Hematopoietic multipotent progenitor cell treated with erythropoietin and hydrocortisone succinate and interleukin-3 and kit ligand, for 17 days (in vitro differentiated cells): ENCODE data around the gene ARF4.
"Not testable (repeated sequence)": the region's sequence is repeated elsewhere in the genome, so short reads cannot be mapped to it uniquely, and the experiment has no call there.

Experiments
- DNase-seq: peaks from one replicate; pipeline ENCODE4 v3.0.0-alpha.2; 2015; ENCODE audit warnings: low spot score

Gene ARF4

DNA sequence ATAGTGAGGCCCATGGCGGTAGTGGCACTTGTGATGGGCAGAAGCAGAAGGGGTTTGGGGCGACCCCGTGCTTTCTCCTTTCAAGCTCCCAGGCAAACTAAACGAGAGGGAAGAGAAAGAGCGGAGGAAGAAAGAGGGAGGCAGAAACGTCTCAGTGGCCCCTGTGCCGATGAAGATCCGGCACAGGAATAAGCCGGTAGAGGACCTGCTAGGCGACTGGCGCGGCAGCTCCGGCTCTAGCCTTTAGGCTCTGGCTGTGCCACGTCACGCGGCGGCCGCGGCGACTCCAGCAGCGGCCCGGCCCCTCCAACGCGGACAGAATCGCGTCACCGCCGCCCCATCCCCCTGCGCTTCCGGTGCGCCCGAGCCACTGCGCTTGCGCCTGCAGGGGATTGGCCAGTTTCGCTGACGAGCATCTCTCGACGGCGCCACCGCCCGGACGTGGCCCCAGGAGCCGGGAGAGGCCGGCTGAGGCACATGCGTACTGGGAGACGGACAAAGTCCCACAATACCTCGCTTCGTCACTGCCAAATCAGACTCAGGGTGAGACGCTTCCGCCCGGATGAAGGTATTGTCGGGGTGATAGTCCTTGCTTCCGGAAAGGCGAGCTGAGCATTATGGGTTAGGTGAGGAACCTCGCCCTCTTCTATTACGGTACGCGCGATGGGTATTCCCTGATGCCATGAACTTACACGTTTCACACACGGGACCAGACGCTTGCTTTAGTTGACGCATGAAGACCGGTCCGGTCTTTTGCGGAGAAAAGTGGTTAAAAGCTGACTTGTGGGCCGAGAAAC is at the start of gene ARF4:
TSS of gene ARF4 (minus strand) at position 218 of the 797 bp plus-strand sequence. CDS start at position 14, 204 bp downstream.
- DNase-seq = peak; percentile 99

DNA sequence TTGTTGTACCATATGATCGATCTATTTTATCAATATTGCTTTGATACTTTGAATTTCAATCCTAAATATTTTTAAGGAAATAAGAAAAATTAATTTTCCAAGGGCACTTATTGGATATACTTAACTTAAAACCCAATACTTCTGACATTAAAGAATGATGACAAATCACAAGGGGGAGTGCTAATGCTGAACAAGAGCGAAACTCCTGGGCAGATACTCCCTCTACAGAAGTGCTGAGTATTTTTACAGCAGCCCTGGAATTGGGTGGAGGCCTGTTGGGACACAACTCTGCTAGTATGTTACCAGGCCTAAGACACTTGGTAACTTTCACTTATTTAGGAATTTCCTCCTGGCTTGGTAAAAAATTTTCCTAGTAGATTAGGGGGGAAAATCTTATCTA is 49.6 kb upstream of the ARF4 start:
- no peak for DNase-seq

DNA sequence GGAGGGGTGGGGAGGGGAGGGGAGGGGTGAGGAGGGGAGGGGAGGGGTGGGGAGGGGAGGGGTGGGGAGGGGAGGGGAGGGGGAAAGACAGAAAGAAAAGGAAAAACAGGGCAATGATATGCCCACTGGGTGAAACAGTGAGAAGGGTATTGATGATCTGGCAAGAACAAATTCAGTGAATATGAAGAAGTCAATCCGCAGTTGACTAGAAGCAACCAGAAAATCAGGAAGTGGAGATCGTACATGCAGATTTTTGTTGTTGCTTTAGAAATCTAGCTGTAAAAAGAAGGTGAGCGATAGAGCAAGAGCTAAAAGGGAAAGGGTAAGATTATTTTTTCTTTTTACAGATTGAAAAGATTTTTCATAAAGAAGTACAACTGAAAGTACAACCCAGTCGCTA is 47.6 kb upstream of the ARF4 start:
- DNase-seq = no peak

DNA sequence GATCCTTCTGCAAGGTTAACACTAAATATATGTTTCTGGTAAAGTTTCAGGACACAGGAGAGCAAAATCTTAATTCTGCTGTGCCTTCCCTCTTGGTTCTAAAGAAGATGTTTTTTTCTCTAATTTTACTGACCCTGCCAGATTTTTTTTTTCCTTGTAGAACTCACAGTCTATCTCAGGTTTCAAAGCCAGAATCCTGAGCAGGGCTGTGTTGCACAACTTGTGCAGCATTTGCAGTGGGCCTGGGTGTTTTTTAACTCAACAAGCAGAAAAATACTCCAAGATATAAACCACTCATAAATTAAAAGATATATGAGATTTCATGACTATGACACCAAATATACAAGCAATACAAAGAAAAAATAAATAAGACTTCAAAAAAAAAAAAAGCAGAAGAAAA is 40.2 kb upstream of the ARF4 start:
- no peak for DNase-seq

DNA sequence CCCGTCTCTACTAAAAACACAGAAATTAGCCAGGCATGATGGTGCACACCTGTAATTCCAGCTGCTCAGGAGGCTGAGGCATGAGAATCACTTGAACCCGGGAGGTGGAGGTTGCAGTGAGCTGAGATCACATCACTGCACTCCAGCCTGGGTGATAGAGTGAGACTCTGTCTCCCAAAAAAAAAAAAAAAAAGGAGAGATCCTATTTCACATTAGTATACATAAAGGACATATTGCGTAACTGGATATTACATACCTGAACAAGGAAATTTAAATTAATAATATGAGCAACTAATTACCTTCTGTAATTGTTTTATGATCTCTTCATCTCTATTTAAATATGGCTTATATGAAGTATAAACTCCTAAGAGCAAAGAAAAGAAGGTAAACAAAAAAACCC is 37.1 kb upstream of the ARF4 start:
- DNase-seq = not testable (repeated sequence)

DNA sequence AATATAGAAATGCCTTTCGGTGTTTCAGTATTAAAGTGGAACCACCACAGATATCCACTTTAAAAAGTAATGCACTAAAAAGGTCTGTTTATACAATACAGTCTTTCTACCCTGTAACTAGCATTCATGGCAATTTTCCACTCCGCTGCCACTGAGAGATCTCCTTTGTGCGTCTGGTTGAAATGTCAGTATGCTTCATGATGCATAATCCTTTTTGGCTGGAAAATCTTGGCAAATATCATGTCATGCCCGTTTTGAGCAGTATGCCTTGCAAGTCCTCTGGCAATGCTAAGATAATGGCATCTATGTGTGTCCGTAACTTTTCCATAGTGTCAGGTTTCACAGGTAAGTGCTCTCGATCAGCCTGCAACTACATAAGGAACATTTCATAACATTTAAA is 30.8 kb upstream of the ARF4 start:
- no peak for DNase-seq

DNA sequence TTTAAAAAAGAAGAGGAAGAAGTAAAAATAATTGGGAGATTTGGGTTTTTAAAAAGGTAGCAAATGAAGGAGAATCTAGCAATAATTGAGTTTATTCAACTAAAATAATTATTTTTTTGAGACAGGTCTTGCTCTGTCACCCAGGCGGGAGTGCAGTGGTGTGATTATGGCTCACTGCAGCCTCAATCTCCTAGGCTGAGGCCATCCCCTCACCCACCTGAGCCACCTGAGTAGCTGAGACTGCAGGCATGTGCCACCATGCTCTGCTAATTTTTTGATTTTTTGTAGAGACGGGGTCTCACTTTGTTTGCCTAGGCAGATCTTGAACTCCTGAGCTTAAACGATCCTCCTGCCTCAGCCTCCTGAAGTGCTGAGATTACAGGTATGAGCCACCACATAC is 27.7 kb upstream of the ARF4 start:
- DNase-seq = no peak

DNA sequence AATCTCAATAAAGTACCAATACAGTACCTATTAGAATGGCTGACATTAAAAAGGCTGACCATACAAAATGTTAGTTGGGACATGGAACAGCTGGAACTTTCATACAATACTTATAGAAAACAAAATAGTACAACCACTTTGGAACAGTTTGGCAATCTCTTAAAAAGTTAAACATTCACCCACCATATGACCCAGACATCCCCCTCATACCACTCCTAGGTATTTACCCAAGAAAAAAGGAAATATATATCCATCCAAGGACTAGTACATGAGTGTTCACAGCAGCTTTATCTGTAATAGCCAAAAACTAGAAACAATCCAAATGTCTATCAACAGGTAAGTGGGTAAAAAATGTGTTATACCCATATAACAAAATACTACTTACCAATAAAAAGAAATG is 25.2 kb upstream of the ARF4 start:
- DNase-seq = no peak

DNA sequence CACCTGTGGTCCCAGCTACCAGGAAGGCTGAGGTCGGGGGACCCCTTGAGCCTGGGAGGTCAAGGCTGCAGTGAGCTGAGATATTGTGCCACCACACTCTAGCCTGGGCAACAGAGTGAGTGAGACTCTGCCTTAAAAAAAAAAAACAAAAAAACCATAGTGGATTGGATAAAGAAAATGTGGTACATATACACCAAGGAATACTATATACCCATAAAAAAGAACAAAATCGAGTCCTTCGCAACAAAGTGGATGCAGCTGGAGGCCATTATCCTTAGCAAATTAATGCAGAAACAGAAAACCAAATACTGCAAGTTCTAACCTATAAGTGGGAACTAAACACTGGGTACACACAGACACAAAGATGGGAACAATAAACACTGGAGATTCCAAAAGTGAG is 20.6 kb upstream of the ARF4 start:
- no peak for DNase-seq

DNA sequence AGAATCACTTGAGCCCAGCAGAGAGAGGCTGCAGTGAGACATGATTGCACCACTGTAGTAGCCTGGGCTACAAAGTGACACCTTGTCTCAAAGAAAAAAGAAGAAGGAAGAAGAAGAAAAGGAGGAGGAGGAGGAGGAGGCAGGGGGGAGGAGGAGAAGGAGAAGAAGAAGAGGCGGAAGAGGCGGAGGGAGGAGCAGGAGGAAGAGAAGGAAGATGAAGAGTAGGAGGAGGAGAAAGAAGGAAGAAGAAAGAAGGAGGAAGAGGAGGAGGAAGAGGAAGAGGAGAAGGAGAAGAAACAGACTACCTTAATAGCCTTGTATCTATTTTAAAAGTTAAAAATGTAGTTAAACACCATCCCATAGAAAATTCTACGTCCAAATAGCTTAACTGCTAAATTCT is 19.1 kb upstream of the ARF4 start:
- DNase-seq = no peak

DNA sequence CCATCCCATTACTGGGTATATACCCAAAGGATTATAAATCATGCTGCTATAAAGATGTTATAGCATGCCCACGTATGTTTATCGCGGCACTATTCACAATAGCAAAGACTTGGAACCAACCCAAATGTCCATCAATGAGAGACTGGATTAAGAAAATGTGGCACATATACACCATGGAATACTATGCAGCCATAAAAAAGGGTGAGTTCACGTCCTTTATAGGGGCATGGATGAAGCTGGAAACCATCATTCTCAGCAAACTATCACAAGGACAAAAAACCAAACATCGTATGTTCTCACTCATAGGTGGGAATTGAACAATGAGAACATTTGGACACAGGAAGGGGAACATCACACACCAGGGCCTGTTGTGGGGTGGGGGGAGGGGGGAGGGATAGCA is 14.7 kb upstream of the ARF4 start:
- DNase-seq = not testable (repeated sequence)

DNA sequence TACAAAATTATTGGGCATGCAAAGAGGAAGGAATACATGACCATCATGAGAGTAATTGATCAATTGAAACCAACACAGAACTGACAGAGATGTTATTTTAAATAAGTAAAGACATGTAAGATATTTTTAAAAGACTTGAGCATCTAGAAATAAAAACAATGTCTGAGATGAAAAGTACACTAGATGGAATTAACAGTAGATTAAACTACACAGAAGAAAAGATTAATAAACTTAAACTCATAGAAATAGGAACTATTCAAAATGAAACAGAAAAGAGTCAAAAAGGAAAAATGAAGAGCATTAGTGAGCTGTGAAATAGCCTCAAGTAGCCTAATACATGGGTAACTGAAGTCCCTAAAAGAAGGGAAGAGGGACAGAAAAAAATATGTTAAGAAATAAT is 8.5 kb upstream of the ARF4 start:
- DNase-seq = no peak

DNA sequence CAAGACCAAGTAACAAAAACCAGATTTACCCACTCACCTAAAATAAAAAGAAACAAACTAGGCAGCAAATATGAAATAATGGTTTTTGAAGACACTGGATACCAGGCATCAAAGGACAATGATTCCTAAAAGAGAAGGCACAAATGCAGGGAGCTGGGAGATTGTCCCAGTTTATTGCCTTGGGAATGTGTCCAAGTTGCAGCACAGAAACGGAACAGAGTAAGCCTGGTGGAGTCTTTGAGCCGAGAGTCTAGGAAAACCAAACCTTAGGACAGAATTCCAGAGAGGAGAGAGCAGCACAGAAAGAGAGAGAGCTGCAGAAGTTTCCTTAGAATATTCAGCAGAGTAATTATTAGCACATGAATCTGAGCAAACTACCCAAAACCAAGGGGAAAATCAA is 7.8 kb upstream of the ARF4 start:
- no peak for DNase-seq

DNA sequence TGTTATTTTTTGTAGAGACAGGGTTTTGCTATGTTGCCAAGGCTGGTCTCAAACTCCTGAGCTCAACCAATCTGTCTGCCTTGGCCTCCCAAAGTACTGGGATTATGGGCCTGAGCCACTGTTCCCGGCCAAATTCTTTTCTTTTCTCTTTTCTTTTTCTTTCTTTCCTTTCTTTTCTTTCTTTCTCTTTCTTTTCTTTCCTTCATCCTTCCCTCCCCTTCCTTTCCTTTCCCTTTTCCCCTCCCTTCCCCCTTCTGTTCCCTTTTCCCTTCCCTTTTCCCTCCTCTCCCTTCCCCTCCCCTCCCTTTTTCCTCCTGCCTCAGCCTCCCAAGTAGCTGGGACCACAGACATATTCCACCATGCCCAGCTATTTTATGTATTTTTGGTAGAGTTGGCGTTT is 3.1 kb upstream of the ARF4 start:
- DNase-seq = no peak

DNA sequence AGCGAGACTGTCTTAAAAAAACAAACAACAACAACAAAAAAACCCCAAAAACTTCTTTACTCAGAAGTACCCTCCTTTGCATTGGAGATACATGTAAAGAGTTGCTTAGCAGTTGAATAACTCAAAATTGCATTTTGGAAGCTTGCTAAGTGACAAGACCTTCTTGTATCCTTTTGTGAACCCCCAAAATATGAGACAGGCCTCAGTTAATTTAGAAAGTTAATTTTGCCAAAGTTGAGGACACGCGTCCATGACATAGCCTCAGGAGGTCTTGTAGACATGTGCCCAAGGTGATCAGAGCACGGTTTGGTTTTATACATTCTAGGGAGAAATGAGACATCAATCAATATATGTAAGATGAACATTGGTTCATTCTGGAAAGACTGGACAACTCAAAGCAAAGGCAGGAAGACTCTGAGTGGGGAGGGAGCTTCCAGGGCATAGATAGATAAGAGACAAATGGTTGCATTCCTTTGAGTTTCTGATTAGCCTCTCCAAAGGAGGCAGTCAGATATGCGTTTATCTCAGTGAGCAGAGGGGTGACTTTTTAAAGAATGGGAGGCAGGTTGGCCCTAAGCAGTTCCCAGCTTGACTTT is 1.7 kb upstream of the ARF4 start:
- peak; percentile 69 for DNase-seq

DNA sequence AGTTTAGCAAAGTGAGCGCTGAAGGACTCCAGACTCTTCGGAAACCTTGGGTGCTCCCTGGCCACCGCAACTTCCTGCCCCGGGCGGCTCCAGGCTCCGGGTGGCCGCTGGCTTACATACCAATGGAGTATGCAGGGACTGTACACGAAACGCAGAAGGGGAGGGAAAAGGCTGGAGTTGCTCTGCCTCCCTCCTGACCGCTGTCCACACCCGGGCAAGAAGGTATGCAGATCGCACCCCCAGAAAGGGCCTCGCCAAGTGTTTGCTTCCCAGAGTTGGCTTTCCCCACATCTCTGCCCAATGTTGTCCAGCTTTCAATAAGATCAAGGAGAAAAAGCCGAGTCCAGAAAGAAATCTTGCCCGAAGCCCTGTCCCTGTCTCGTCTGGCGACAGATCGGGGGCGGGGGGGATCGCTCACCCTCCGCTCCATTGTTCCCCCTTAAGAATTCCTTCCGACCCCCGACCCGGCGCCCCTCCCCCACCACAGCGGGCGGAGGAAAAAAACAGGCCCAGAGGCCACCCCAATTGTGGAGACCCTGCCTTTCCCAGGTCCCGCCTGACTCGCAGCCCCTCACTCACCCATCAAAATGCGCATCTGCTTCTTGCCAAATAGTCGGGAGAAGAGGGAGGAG is 533 bp downstream of the ARF4 start:
- peak; percentile 82 for DNase-seq

DNA sequence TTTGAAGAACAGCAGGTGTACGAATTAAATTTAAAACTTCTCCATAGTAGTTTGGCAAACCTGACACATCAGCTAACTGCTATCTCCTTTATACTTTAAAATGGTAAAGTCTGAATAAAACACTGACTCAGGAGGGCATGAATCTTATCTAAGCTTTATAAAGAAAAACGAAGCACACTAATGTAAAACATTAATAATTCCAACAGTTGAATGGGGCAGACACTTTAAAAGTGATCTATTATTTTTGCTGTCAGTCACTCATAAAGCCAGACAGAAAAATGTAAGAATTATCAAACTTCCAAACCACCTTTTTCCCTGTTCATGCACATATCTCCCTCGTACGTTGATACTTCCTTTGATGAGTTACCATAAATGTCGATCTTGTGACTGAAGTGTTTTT is 2.6 kb downstream of the ARF4 start:
- DNase-seq = no peak

DNA sequence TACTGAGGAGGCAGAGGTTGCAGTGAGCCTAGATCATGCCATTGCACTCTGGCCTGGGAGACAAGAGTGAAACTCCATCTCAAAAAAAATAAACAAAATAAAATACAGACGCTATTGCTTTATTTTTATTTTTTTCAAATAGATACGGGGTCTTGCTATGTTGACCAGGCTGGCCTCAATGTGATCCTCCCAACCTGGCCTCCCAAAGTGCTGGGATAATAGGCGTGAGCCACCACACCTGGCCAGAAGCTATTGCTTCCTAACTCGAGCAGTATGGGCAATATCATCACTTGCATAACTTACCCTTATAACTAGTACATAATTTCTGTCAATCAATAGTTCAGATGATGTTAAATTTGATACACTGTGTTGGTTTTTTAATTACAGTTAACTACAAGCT is 3.0 kb downstream of the ARF4 start:
- no peak for DNase-seq

DNA sequence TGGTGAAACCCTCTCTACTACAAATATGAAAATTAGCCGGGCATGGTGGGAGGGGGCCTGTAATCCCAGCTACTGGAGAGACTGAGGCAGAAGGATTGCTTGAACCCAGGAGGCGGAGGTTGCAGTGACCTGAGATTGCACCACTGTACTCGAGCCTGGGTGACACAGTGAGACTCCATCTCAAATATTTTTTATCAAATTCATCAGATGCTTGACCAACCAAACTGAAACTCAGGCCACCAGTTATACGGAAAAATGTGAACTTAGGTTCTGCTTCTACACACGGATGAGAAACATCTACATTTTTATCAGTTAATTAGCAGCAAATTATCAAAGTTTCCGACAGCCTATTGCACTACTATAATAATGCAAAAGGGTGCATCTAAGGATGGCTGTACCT is 4.8 kb downstream of the ARF4 start:
- DNase-seq = no peak

DNA sequence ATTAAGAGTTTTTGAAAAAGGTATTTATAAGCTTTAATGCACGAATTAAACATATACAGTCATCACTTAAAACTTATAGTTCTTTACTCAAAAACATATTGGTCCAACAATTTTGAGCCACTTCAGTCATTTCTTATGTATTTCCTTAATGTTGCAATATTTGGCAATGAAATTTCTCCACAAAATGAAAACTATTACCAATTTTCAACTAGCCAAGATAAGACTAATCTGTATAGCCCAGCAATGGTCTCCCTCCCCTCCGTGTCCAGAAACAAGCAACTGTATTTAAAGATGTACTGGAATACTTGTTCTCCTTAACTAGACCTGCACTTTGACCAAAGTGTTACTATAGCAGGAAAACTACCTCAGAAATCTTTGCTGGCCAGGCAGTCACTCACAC is 9.2 kb downstream of the ARF4 start:
- DNase-seq = peak; percentile 77

DNA sequence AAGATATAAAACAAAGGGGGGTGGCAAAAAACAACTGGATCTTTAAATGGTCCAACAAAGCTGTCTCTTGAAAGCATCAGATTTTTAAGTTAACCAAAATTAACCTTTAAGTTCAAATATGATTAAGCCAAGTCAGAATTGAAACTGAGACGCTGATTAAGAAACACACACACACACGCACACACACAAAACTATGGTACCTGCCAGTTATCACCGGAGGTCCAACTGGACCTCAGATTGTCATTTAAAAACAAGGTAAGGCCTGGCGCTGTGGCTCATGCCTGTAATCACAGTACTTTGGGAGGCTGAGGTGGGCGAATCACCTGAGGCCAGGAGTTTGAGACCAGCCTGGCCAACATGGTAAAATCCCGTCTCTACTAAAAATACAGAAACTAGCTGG is 10.4 kb downstream of the ARF4 start:
- no peak for DNase-seq

DNA sequence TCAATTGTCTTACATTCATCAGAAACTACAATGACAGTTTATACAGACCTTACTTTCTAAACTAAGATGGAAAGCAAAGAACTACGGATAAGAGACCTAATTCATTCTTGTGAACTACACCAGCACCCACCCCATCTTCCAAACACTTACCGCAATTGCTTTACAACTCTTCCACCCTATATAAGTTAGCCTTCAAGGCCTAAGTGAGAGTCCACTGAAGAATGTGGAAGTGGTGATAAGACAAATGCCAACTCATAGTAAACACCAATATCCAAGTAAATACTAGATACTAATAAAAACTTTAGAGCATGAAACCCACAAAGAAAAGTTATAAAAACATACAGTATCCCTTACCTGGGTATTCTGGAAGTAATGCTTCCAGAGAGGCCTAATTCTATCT is 13.6 kb downstream of the ARF4 start:
- DNase-seq = peak; percentile 82

DNA sequence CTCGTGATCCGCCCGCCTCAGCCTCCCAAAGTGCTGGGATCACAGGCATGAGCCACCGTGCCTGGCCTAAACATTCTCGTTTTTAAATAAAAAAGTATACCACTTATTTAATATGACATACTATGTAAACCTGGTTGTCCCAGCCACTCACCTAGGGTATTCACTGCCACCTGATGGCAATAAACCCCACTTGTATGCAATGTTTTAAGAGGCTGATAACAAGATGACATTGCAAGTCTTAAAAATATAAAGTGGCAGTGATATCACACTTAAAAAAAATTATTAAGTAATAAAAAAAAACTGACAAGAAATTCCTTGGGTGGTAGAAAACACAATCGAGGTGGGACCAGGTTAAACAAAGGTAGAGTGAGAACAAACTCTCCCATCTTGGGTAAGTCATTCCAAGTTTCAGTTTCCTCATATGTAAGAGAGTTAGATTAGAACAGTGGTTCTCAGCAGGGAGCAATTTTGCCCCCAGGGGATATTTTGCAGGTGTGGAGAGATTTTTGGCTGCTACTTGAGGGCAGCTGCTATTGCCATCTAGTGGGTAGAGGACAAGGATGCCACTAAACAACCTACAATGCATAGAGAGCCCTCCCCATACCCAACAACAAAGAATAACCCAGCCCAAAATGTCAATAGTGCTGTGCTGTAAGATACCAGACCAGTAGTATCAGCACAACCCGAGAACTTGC is 14.5 kb downstream of the ARF4 start:
- peak; percentile 76 for DNase-seq
